GM19099 (cell line): ENCODE data around the gene HMG20A.

Experiments used
- POLR2A ChIP-seq: IDR thresholded peaks from 3 replicates; pipeline ENCODE4 v1.6.1; 2011; ENCODE audit warnings: low read depth; ENCODE audit not compliant: insufficient read length; ENCODE audit errors: extremely low read depth

Gene HMG20A

DNA sequence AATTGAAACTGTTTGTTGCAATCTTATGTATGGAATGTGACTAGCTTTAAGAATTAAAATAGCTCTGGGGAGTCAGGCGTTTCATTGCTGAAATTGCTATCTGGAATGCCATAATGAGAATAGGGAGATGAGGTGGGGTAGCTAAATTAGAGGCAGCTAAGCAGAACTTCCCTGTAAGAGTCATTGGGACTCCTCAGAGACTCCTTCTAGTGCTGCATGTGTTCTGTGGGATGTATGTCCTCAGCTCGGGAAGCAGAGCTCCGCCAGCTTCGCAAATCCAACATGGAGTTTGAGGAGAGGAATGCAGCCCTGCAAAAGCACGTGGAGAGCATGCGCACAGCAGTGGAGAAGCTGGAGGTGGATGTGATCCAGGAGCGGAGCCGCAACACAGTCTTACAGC is 57.4 kb downstream of the HMG20A start:
- no peak for TF ChIP-seq POLR2A

DNA sequence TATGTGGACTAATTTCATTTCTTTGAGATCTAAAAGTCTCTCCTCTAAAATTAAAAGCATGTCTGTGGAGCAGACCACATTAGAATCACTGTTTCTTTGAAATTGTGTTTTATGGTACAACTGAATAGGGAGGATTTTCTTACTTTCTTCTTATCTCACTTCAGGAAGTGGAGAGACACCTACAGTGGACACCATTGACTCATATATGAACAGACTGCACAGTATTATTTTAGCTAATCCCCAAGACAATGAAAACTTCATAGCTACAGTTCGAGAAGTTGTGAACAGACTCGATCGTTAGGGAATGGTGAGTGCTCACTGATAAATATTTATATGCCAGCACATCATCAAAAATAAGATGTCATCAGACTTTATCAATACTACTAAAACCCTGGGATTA is 58.3 kb downstream of the HMG20A start:
- TF ChIP-seq POLR2A = no peak

DNA sequence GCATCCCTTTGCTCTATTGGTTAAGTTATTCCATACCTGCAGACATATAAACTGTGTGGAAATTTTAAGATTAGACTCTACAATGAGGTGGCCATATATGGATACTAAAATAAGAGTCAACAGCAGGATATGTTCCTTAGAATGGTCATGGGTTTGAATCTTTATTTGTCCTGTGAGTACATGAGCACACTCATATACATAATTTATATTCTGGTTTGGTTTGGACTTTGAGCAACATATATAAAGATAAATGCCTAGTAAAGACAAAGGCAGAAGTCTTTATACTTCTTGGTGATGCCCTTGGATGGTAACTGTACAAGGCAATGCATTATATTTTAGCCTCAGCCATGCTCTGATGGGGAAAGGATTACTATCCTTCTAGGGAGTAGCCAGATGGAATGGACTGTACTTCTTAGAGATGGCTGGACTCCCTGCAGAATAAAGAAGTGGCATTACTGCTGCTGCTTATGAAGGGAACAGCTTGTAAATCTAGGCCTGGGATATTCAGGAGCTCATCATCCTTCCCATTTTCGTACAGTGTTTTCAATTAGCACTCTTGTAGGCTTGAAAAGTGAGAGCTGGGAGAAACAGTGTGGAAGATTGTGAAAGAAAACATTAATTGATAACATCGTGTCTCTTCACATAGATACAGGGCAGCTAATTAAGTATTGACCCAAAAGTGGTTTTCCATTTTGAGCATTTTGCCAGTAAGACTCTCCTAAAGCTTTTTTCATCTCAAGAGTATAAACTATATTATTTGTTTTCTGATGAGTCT is 60.4 kb downstream of the HMG20A start:
- TF ChIP-seq POLR2A = no peak

DNA sequence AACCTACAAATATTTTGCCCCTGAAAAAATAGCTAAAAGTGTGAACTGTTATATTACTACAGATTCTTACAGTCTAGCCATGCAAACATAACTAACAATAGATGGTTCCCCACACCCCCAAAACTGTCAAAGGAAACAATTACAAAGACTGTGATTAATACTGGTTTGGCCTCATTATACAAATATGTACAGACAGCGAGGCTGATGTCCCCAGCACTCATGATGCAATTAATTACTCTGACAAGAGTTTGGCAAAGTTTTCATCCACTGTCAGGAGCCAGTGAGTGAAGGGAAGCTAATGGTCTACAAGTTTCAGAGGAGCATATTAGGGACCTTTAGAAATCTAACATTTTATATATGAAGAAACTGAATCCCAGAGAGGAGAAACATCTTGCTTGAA is 61.0 kb downstream of the HMG20A start:
- TF ChIP-seq POLR2A = no peak

DNA sequence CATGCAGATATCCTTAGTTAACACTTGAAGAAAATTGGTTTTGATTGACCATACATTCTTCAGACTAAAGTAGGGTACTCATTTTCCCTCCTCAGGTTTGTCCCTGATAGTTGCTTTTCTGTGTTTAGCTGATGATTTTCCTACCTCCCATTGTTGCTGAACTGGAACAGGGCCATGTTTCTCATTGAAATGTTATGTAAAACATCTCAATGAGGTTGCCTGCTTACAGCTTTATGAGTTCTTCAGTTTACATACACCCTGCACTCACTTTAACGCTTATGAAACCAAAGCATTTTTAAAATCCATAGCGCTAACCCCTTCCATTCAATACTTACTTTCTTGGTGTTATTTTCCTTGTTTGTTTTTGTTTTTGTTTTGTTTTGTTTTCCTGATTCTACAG is 61.9 kb downstream of the HMG20A start:
- no peak for TF ChIP-seq POLR2A

DNA sequence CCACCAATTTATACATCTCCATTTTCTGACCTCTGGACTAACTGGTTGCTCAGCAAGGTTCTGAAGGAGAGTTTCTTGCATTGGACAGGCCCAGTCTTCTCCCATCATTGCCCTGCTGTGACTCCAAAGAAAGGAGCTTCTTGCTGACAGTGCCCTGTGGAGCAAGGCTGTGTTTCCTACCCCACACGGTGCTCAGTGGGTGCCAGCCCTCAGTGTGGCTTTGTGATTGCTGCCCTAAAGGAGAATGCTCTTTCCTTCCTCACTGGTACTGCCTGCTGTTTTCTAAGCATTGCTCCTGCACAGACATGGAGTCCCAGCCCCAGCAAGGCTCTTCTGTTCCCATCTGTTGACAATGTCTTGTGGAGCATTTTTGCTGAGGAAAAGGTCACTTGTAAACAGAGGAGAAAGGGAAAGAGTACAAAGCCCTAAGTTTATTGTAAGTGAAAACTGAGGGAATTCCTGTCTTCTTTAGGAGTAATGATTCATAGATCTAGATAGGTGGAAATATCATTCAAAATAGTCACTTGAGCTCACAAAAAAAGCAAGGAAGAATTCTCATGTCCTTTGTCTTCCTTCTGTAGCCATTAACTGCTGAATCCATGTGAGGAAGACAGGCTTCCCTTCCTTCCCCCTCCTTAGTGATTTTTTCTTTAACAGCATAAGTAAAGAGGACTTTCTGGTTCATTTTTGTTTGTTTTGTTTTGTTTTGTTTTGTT is 62.9 kb downstream of the HMG20A start:
- no peak for TF ChIP-seq POLR2A

DNA sequence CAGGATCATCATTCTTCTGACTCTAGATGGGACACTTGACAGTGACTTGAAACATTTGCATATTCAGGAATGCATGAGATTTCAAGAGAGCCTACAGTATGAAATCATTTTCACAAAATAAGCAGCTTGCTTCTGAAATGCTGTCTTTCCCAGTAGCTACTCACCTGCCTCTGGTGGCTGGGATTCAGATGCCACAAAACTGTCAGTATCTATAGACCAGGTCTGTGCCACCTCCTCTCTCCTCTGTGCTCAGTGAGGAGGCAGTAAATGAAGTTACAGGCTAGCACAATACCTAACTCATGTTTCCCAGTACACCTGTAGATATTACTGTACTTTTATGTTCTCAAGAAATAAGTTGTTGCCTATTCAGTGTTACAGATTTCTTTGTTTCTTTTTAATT is 64.3 kb downstream of the HMG20A start:
- no peak for TF ChIP-seq POLR2A

DNA sequence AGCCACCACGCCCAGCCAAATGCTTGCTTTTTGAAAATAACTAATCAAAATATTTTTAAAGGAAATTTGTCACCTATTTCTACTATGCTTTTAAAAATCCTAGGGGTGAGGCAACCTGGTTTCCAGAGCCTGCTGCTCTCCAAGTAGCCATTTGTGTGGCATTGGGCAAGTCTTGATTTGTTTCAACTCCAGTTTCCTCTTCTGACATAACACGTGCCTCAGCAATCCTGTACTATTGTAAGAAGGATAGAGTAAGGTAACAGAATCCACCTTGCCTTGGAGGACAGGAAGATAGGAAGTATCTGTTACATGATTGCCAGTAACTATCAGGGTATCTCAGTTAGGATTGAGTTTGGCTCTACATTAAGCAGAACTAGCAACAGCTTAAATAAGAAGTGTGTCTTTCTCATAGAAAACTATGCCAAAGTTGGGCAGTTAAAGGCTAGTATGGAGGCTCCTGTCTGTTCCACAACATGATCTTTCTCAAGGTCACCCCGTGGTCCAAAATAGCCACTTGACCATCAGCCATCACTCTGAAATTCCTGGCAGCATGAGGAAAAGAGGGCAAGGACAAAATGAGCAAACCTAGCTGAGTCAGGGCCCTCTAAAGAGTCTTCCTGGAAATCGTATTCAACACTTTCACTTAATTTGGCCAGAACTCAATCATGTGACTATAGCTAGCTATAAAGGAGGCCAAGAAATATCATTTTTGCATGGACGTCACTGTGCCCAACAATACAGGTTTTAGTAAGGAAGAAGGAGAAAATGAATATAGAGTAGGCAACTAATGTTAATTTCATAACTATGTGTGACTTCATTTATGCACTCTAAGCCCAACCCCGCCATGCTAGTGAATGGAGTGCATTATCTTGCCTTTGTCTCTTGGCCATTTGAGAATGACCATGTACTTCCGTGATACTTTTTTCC is 66.1 kb downstream of the HMG20A start:
- no peak for TF ChIP-seq POLR2A

DNA sequence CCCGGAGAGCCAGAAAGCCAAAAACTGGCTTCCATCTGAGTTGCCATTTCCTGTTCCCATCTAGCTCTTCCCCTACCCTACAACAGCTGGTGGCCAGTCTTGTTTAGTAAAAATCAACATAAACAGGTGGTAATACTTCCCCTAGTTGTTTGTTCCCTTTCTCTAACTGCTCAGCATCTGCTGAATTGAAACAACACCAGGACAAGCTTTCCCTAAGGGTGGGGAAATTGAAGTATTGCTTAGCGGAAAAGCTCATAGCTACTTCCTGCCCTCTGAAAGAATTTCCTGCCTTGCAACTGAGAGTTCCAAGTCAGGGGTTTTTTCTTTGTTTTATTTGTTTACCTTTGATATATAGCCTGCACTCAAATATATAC is 66.8 kb downstream of the HMG20A start:
- no peak for TF ChIP-seq POLR2A

DNA sequence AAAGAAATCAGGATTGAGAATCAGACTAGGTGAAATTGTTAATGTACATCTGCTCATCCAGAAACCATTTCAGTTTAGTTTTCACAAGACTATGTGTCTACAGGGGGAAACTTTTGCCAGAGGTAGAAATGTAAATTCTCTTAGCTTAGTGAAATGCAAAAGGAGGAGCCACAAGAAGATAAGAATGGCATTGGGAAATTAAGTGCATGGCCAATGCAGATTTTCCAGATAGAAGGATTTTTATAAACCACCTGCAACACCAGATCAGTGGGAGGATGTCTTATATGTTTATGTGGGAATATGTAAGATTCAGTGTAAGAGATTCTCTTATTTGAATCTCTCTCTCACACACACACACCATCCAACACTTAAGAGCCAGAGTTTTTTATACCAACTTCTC is 67.2 kb downstream of the HMG20A start:
- TF ChIP-seq POLR2A = no peak

DNA sequence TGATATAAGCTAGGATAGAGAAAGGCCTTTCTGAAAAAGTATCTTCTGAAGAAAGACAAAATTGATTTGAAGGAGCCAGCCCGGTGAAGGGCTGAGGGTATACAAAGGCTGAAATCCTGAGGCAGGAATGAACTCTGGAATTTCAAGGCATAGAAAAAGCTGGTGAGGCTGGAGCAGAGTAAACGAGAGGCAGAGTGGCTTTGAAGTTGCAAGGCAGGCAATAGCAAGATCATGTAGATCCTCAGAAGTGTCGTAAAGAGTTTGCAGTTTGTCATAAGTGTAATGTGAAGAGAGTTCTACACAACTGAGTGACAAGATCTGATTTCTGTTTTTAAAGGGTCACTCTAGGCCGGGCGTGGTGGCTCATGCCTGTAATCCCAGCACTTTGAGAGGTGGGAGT is 69.0 kb downstream of the HMG20A start:
- TF ChIP-seq POLR2A = no peak

DNA sequence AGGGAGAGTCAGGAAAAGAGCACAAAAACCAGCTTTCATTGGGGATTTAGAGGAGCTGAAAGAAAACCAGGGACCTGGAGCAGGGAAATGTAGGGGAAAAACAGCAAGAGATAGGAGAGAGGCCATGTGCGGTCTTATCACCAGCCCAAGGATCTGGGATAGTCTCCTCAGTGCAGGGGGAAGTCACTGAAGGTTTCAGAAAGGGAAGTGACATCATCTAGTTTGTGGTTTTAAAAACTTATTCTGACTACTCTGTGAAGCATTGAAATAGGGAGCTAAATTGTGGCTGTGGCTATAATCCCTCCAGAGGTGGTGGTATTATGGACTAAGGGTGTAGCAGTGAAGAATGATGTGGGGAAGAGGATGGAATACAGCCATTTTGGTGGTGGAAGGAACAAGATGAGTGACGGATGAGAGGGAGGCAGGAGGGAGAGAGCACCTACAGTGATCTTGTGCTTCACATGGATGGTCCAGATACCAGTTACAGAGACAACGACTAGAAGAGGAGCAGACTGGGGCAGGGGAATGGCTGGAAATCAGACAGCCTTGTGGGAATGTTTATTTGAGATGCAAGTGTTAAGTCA is 72.7 kb downstream of the HMG20A start:
- no peak for TF ChIP-seq POLR2A

DNA sequence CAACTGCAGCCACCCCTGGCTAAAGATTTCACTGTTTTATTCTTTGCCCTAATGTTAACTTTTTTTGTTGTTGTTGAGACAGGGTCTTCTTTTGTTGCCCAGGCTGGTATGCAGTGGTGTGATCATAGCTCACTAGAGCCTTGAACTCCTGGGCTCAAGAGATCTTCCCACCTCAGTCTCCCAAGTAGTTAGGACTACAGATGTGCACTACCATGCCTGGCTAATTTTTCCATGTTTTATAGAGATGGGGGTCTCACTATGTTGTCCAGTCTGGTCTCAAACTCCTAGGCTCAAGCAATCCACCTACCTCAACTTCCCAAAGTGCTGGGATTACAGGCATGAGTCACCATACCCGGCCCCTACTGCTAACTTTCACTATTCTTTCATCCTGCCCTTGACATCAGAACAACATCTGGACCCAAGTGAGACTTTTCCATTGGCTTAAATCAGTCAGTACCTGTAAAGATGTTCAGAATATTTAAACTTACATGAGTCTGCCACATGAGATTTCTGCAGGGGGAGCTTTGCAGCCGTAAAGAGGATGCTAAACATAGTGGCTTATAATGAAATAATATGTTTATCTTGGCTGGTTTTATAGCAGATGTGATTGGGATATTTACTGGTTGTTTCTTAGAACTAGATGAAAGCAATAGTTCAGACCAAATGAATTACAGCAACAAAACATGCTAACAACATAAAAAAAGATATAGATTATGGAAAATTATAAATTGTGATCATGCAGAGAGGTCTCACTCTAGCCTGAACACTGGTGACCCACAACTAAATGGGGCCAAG is 73.6 kb downstream of the HMG20A start:
- no peak for TF ChIP-seq POLR2A

DNA sequence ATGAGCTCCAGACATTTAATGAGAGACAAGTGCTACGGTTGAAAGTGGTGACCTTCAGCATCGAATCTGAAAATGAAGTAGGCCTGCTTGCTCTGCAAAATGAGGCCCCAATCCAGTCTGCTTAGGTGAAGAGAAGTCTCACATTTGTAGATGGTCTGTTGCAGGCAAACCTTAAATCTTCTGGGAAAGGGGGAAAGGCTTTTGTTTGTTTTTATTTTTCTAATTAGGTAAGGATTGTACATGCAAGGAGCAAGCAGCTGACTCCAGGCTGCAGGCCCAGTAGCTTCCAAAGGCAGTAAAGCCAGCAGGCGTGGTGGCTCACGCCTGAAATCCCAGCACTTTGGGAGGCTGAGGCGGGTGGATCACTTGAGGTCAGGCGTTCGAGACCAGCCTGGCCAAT is 74.3 kb downstream of the HMG20A start:
- no peak for TF ChIP-seq POLR2A
